Hematopoietic multipotent progenitor cell treated with erythropoietin and hydrocortisone succinate and interleukin-3 and kit ligand, for 17 days (in vitro differentiated cells): ENCODE data around the gene MOB3B.
"Not testable (repeated sequence)": the region's sequence is repeated elsewhere in the genome, so short reads cannot be mapped to it uniquely, and the experiment has no call there.

Source experiments
- DNase-seq: peaks from one replicate; pipeline ENCODE4 v3.0.0-alpha.2; 2015; ENCODE audit warnings: low spot score

The MOB3B gene

GRCh38 chr9:27421577-27421976 is 108.0 kb downstream of the MOB3B start:
- no peak for DNase-seq

GRCh38 chr9:27419558-27419957 is 110.1 kb downstream of the MOB3B start:
- DNase-seq: not testable (repeated sequence)

DNA sequence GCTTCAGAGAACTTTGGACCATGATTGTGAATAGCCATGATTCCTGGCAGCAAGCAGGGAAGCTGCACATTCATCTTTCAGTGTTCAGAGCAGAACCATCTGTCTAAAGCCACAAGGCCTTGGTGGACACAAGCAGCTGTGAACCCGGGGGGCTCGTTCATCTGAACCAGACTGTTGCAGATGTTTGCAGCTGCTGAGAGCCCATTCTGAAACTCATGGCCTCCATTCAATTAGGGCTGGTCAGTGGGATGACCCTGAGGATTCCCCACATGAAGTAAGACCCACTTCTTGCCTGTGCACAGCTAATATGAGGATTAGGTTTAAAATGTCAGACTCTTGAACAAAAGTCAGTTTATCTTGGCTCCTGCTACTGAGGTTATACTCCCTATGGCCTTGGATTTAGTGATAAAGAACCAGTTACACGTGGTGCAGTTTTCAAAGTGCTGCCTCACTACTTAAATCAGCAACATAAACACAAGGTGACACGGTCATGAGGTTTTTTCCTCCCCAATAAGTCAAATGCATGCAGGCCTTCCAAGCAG is 115.3 kb downstream of the MOB3B start:
- DNase-seq: no peak

- DNase-seq: no peak
Measured at GRCh38 chr9:27413511-27414219, 115.9 kb downstream of the MOB3B start.

DNA sequence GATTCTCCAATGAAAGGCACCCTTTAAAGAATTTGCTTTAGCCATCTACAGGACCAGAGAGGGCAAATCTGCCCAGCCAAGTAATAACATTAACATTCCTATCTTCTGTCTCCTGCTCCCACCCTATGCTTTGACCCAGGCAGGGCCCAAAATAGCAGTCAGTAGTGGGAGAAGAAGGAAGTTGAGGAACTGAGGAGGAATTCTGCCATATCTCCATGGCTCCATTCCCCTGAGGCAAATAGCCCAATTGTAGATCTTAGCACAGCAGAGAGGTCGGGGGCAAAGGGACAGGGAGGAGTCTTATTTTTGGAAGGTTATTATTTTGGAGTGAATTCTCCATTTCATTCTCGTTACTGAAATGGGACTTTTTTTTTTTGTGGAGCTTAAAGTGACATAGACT is 116.7 kb downstream of the MOB3B start:
- no peak for DNase-seq

- DNase-seq: no peak
Measured at GRCh38 chr9:27412081-27412480, 117.5 kb downstream of the MOB3B start.

DNA sequence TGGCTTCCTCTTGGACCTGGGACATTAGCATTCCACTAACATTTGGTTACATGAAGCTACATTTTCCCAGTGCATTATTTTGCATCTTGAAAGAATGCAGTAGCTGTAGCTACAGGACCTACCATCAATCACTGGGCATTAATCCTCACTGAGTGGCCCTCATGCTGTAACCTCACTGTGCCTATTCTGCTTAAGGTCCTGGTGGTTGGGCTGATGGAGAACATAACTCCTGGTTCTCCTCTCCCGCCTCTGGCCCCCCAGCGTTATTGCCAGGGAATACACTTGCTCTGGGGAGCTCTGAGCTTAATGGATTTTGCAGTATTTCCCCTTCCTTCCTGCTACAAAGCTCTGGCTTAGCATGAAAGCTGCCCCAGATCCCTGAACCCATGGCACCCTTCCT is 121.1 kb downstream of the MOB3B start:
- DNase-seq: no peak

GRCh38 chr9:27408001-27408400 is 121.6 kb downstream of the MOB3B start:
- DNase-seq: no peak

DNA sequence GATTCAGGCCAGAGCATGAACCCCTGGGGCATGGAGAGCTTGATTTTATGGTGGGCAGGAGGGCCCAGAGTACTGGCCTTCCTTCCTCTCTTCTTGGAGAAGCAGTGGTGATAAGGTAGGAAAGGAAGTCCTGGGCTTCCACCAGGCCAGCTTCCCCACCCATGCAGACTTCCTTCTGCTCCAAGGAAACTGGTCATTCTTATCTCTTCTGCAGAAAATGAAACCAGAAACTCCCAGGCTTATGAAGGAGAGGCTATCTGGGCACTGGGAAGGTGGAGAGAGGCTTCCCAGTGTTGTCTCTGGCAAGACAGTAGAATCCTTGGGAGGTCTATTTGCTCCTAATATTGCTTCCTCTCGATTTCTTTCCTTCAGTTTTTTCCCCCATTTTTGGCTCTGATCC is 122.1 kb downstream of the MOB3B start:
- DNase-seq: no peak

DNA sequence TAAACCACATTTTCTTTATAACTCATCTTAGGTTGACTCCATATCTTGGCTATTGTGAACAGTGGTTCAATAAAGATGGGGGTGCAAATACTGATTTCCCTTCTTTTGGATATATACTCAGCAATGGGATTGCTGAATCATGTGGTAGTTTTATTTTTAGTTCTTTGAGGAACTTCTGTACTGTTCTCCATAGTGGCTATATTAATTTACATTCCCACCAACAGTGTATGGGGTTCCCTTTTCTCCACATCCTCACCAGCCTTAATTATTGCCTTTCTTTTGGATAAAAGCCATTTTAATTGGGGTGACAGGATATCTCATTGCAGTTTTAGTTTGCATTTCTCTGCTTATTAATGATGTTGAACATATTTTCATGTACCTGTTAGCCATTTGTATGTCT is 125.0 kb downstream of the MOB3B start:
- no peak for DNase-seq

GRCh38 chr9:27402626-27403025 is 127.0 kb downstream of the MOB3B start:
- DNase-seq: no peak

DNA sequence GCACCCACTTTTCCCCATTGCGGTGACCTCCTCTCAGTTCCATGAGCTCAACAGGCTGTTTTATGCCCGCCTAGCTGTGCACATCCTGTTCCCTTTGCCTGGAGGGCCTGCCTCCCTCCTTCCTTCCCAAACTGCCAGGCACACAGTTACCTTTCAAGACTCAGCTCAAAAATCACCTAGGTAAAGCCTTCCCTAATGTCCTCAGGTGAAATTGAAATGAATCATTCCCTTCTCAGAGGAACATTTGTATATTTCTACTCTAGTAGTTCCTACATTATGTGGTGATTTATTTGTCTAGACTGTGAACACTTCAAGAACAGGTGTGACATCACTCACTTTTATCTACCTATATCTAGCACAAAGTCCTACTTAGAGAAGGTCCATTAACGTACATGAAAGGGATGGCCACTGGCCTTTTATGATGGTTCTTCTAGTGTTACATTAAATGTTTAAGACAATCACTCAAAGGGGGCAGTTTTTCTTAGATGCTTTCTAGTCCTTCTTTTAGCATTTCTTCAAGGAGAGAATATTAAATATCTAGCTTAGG is 129.2 kb downstream of the MOB3B start:
- no peak for DNase-seq

GRCh38 chr9:27398982-27399653 is 130.5 kb downstream of the MOB3B start:
- DNase-seq: no peak

DNA sequence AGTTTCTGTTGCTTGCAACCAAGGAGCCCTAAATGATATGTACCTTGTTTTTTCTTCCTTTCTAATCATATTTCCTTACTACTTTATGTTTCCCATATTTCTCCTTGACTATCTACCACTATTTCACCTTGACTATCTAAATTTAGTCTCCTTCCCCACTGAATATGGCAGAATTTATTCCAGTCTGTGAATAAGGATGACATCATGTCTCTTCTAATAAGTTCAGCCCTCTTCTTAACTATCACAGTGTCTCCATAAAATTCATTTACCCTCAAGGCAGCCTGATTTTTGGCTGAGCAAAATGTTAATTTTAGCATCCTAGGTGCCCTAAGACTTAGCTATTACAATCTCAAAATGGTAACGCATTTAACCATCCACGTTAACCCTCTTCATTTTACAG is 133.1 kb downstream of the MOB3B start:
- no peak for DNase-seq

- DNase-seq: no peak
Measured at GRCh38 chr9:27395484-27395921, 134.1 kb downstream of the MOB3B start.

DNA sequence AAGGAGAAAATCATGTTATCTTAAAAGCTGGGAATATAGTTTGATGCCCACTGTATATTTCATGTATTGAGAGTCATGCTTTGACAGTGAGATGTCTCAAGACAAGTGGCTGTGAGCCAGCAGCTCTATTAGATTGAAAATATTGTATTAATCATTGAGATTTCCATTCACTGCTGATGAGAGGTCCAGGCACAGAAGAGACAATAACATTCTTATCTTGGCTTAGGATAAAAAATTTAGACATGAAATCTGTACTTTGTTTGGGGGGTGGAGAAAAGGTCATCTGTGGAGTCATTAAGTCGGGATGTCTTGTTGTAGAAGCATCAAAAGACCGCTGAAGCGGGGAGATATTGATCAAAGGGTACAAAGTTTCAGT is 134.8 kb downstream of the MOB3B start:
- DNase-seq: no peak

- no peak for DNase-seq
Measured at GRCh38 chr9:27394154-27394825, 135.3 kb downstream of the MOB3B start.

GRCh38 chr9:27393054-27393846 is 136.4 kb downstream of the MOB3B start:
- no peak for DNase-seq

DNA sequence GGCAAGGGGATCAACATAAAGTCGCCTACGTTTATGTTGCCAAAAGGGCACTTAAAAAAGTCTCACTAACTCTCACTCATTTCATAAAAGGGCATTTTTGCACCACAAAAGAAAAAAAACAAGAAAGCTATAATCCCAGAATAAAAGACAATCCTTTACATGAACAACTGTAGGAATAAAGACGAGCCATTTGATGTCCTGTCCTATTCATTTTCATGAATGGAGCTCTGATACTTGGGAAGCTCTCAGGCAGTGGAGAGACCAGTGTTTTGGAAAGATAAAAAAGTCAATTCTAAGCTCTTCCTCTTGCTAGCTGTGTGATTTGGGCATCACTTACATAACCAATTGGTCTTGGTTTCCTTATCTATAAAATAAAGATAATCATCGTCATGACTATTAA is 137.2 kb downstream of the MOB3B start:
- DNase-seq: no peak

DNA sequence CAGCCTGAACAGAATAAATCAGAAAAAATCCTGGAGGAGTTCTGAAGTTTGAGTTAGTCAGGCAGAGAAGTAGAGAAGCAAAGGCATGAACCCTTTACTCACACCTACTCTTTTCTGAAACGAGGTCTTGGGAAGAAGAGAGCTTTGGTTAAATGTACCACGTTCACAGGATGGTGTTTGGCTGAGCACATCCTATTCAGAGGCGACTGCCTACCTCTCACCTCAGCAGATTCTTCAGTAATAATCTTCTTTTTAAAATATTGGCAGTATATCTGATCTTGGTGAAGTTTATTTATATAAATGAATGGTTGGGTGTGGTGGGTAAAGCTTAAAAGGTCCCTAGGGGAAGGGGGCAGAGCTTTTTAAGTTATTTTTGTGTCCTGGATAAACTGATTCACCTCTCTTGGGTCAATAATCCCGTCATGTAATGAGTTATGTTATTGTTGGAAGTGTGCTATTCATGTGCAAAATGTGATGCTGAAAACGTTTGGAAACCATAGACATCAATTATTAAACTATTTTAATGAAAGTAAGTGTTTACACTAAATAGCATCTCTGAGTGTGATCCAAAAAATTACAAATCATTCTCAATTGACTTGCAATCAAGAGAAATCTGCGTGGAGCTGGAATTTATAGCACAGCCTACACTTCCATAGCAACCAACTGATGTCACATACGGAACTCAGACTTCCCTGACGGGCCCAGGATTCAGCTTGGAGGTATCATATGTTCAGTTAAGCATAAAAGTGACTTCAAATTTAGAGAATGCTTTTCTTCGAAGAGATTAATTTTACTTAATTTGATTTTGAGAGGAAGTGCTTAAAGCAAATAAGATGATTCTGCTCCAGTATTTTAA is 138.3 kb downstream of the MOB3B start:
- DNase-seq: no peak

DNA sequence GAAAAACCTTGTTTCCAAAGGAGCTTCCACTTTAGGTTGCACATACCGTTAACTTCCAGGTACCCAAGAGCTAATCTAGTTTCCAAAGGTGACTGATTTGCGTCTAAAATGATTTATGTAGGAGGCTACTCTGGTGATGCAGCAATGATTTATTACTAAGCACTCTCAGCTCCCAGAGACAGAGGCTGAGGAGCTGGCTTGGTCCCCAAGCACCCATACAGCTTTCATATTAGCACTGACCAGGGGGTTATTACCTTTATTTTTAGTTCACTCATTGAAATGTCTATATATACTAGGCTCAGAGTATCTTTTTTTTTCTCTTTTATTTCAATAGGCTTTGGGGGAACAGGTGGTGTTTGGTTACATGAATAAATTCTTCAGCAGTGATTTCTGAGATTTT is 141.5 kb downstream of the MOB3B start:
- no peak for DNase-seq
